ENCODE results near the gene BET1.
A peak's percentile ranks its signal among the peaks of the same experiment; 100 is the strongest.

Gene BET1, protein sequence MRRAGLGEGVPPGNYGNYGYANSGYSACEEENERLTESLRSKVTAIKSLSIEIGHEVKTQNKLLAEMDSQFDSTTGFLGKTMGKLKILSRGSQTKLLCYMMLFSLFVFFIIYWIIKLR

DNA sequence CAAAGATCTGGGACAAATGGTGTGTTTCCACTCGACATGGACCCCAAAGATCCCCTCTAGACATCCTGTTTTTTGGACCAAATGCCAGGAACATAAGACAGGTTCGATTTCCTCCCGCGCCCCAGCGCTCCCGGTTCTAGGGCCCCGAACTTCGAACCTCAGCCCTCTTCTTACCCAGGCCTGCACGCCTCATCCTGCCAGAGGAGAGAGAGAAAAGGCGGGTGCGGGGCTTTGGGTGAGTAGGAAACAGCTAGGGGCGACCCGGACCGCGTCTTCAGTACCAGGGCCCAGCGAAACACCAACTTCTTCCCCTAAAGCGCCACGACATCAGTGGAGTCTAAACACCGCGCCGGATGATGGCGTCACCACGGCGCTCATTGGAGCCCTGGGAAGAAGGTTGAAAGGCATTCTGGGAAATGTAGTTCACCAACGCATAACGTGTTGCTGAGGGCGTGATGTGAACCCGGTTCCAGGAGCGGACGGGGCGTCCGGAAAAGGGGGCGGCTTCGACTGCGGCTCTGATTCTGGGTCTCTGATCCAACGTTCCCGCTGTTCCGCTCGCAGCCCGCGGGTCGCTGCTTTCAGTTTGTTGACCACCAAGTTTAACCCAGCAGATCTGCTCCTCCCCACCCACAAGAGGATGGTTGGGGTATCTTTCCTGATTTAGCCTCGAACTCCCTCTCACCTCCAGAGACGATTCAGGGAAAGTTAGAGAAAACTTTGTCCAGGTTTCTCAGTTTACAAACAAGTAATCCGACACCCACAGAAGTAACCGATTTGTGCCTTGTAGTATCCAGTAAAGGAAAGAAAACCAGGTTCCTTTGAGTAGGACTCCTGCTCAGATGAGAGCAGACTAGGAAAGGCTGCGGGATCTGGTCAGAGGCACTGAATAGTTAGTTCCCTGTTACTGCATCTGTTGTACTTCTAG is at the start of gene BET1:
Gene BET1 (minus strand): TSS at position 332 of the 928 bp plus-strand sequence. CDS start 139 bp downstream, at position 193.
- Histone ChIP-seq H3K9ac (ENCODE audit: insufficient read length) (peak within 1 kb of the TSS; percentile 96), H3K36me3 (ENCODE audit: insufficient read depth, low read length) (no peaks in the 10 kb centered on the region), H3K9me3 (ENCODE audit: low read depth, low read length) (no peaks in the 10 kb centered on the region; the same call in 1 of the 2 replicates), H3K4me3 (peak within 1 kb of the TSS; percentile 96), H3K27ac (0 out of 2 replicates have a peak within 1 kb of the TSS, but pooled peaks have one; percentile 11)
- DNase-seq (ENCODE audit: low read depth, low spot score): peak; percentile 83
- TF ChIP-seq EZH2 (IDR thresholded peaks at IDR 0.05) (no peak), POLR2AphosphoS5 (IDR thresholded peaks at IDR 0.05; ENCODE audit: borderline replicate concordance, low read depth, low read length) (peak; percentile 91), FOXP2 (optimal IDR thresholded peaks at IDR 0.05; ENCODE audit: control extremely low read depth, extremely low read length, insufficient read depth) (peak; percentile 69)

GRCh38 chr7:94053532-94053931 is 49.4 kb upstream of the BET1 start:
- Histone ChIP-seq H3K9ac (ENCODE audit: insufficient read length) (no peak overlapping the region), H3K9me3 (ENCODE audit: low read depth, low read length) (no peaks in the 10 kb centered on the region), H3K36me3 (ENCODE audit: insufficient read depth, low read length) (no peaks in the 10 kb centered on the region), H3K4me3 (no peak overlapping the region), H3K27ac (no peak overlapping the region)
- no peak for DNase-seq (ENCODE audit: low read depth, low spot score)
- TF ChIP-seq EZH2 (IDR thresholded peaks at IDR 0.05) (no peak), FOXP2 (optimal IDR thresholded peaks at IDR 0.05; ENCODE audit: control extremely low read depth, extremely low read length, insufficient read depth) (no peak), POLR2AphosphoS5 (IDR thresholded peaks at IDR 0.05; ENCODE audit: borderline replicate concordance, low read depth, low read length) (no peak)

DNA sequence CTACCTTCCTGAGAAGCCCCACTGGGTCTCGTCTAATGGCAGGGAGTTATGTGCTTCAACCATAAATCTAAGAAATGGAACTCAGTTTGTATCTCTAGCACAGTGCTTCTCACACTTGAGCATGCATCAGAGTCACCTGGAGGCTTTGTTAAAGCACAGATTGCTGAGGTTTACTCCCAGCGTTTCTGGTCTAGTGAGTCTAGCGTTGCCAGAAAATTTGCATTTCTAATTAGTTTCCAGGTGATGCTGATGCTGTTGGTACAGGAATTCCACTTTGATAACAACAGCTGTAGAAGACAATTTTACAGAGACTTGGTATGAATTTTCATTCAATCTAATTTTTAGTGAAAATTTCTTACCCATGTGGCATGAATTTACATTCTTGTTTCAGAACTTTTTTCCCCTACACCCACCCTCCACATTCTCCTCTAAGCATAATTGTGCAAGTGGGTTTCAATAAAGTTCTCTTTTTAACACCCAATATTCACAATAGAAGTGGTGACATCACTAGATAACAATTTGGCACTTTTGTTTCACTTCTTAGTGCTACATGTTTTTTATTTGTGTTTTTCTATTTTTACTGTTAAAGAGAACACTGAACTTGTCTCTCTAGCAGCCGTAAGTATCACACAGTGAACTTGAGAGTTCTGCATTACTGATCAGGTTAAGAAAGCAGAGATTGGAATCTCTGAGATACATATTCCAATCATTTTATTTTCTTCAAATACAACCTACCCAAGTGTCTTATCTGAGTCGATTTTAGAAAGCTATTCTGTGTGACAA is 48.4 kb upstream of the BET1 start:
- Histone ChIP-seq H3K9me3 (ENCODE audit: low read depth, low read length) (no peaks in the 10 kb centered on the region), H3K27ac (no peak overlapping the region), H3K9ac (ENCODE audit: insufficient read length) (no peak overlapping the region), H3K4me3 (no peak overlapping the region), H3K36me3 (ENCODE audit: insufficient read depth, low read length) (no peaks in the 10 kb centered on the region)
- no peak for TF ChIP-seq FOXP2 (optimal IDR thresholded peaks at IDR 0.05; ENCODE audit: control extremely low read depth, extremely low read length, insufficient read depth)
- DNase-seq (ENCODE audit: low read depth, low spot score): no peak

DNA sequence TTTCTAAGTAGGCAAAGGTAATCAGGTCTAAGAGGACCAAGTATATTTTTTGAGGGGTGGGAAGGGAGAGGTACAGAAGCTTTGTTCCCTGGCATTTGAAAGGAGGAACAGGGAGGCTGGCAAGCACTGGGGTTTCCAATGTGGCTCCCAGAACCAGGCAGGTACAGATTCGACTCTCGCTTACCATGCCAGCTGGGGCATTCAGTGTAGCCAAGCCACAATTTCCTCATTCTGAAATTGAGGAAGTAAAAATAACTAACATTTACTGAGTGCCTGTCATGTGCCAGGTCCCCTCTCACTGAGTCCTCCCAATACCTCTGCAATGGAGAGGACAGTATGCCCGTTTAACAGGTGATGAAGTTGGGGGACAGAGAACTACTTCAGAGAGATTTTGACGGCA is 45.9 kb upstream of the BET1 start:
- H3K9me3 ChIP-seq (ENCODE audit: low read depth, low read length): no peaks in the 10 kb centered on the region
- H3K4me3 ChIP-seq: no peak overlapping the region
- no peak for TF ChIP-seq POLR2AphosphoS5 (IDR thresholded peaks at IDR 0.05; ENCODE audit: borderline replicate concordance, low read depth, low read length)
- TF ChIP-seq EZH2 (IDR thresholded peaks at IDR 0.05): no peak
- TF ChIP-seq FOXP2 (optimal IDR thresholded peaks at IDR 0.05; ENCODE audit: control extremely low read depth, extremely low read length, insufficient read depth): no peak
- H3K9ac ChIP-seq (ENCODE audit: insufficient read length): no peak overlapping the region
- H3K36me3 ChIP-seq (ENCODE audit: insufficient read depth, low read length): no peaks in the 10 kb centered on the region
- no peak overlapping the region for H3K27ac ChIP-seq
- DNase-seq (ENCODE audit: low read depth, low spot score): no peak

DNA sequence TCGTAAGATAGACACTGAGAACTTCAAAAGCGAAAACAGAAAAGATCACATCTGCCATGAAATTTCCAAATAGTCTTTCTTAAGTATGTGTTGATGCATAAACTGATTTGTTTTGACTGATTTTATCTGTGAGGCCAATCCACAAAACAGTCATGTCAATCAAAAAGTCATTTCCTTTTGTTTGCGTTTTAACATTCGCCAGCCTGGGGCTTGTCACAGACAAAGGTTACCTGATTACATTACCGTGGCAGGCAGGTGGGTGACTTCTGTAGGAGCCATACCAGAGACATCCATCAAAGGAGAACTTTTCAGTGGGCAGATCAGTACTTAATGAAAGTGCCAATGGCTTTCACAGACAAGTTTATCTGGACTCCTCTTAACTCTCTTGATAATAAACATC is 45.5 kb upstream of the BET1 start:
- Histone ChIP-seq H3K4me3 (no peak overlapping the region), H3K9ac (ENCODE audit: insufficient read length) (no peak overlapping the region), H3K27ac (no peak overlapping the region), H3K36me3 (ENCODE audit: insufficient read depth, low read length) (no peaks in the 10 kb centered on the region), H3K9me3 (ENCODE audit: low read depth, low read length) (no peaks in the 10 kb centered on the region)
- DNase-seq (ENCODE audit: low read depth, low spot score): no peak
- TF ChIP-seq EZH2 (IDR thresholded peaks at IDR 0.05) (no peak), POLR2AphosphoS5 (IDR thresholded peaks at IDR 0.05; ENCODE audit: borderline replicate concordance, low read depth, low read length) (no peak), FOXP2 (optimal IDR thresholded peaks at IDR 0.05; ENCODE audit: control extremely low read depth, extremely low read length, insufficient read depth) (no peak)

GRCh38 chr7:94048755-94049154 is 44.6 kb upstream of the BET1 start:
- H3K27ac ChIP-seq: no peak overlapping the region
- no peak for TF ChIP-seq EZH2 (IDR thresholded peaks at IDR 0.05)
- H3K36me3 ChIP-seq (ENCODE audit: insufficient read depth, low read length): no peaks in the 10 kb centered on the region
- DNase-seq (ENCODE audit: low read depth, low spot score): no peak
- no peak overlapping the region for H3K9ac ChIP-seq (ENCODE audit: insufficient read length)
- H3K9me3 ChIP-seq (ENCODE audit: low read depth, low read length): no peaks in the 10 kb centered on the region
- H3K4me3 ChIP-seq: no peak overlapping the region

DNA sequence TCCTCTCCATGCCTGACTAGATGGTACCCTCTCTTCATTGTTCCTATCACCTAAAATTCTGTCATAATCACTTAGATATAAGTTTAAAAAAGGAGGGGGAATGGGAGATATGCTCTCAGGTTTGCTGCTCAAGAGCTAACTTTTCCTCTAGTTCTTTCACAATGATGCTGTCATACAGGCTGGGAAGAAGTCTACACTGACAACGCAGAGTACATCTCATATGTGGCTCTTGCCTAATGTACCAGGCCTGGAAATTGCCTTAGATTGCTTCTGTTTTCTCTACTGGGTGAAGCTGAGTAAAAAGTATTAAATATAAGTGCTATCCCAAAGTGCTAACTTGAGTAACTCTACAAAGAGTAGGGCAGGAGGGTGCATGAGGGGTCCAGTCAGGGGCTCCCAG is 43.8 kb upstream of the BET1 start:
- H3K4me3 ChIP-seq: no peak overlapping the region

DNA sequence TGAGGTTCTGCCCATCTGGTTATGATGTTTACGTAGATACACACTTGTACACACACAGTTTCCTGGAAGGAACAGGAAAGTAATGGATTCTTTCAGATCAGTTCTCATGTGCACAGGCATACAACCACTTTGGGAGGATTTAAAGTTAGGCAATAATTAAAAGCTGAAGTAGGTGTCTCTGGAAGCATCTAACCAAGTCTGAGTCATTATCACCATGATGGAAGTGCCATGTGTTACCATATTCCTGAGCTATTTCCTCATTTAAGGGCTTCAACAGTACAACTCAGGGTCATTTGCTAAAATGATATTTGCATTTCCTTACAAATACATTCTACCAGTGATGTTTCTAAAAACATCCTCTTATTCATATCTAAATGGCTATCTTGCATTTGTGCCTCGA is 41.4 kb upstream of the BET1 start:
- Histone ChIP-seq H3K27ac (no peak overlapping the region), H3K36me3 (ENCODE audit: insufficient read depth, low read length) (no peaks in the 10 kb centered on the region), H3K4me3 (no peak overlapping the region), H3K9ac (ENCODE audit: insufficient read length) (no peak overlapping the region), H3K9me3 (ENCODE audit: low read depth, low read length) (no peaks in the 10 kb centered on the region)
- TF ChIP-seq POLR2AphosphoS5 (IDR thresholded peaks at IDR 0.05; ENCODE audit: borderline replicate concordance, low read depth, low read length) (no peak), EZH2 (IDR thresholded peaks at IDR 0.05) (no peak), FOXP2 (optimal IDR thresholded peaks at IDR 0.05; ENCODE audit: control extremely low read depth, extremely low read length, insufficient read depth) (no peak)
- DNase-seq (ENCODE audit: low read depth, low spot score): no peak

More for the DNA sequence above, 43.8 kb upstream of the BET1 start:
- Histone ChIP-seq H3K36me3 (ENCODE audit: insufficient read depth, low read length) (no peaks in the 10 kb centered on the region), H3K9me3 (ENCODE audit: low read depth, low read length) (no peaks in the 10 kb centered on the region), H3K27ac (no peak overlapping the region), H3K9ac (ENCODE audit: insufficient read length) (no peak overlapping the region)
- no peak for DNase-seq (ENCODE audit: low read depth, low spot score)
- TF ChIP-seq FOXP2 (optimal IDR thresholded peaks at IDR 0.05; ENCODE audit: control extremely low read depth, extremely low read length, insufficient read depth) (no peak), EZH2 (IDR thresholded peaks at IDR 0.05) (no peak), POLR2AphosphoS5 (IDR thresholded peaks at IDR 0.05; ENCODE audit: borderline replicate concordance, low read depth, low read length) (no peak)

Measured in SK-N-MC (cell line).